ENCODE data around the gene CFAP65. TPM values are rescaled to one million over a fixed set of nuclear protein-coding genes. Genes with fewer than 3 reads are reported as not detected.

The CFAP65 gene
- total RNA-seq, 2 donors from 2014 or later, result 0.05 to 1.6 TPM

GRCh38 chr2:219001100-219001576, 40.2 kb downstream of the CFAP65 start:
- TF ChIP-seq CTCF (IDR thresholded peaks at IDR 0.05), result no peak
- H3K27ac ChIP-seq, result peak overlapping the region; percentile 79
- H3K9ac ChIP-seq (ENCODE audit: low read depth in 2 of 2, low read length in 2 of 2), result peak overlapping the region; percentile 52 to 66
- H3K36me3 ChIP-seq, result no peaks in the 10 kb centered on the region
- H3K4me1 ChIP-seq, result no peaks in the 10 kb centered on the region
- peaks cover 23% of the 10 kb centered on the region for H3K27me3 ChIP-seq
- H3K4me3 ChIP-seq, result peak overlapping the region; percentile 48
- intact Hi-C loops (cut with DNase I), result no loop called here
- DNase-seq, result peak; percentile 30
- H3K9me3 ChIP-seq, result no peaks in the 10 kb centered on the region

DNA sequence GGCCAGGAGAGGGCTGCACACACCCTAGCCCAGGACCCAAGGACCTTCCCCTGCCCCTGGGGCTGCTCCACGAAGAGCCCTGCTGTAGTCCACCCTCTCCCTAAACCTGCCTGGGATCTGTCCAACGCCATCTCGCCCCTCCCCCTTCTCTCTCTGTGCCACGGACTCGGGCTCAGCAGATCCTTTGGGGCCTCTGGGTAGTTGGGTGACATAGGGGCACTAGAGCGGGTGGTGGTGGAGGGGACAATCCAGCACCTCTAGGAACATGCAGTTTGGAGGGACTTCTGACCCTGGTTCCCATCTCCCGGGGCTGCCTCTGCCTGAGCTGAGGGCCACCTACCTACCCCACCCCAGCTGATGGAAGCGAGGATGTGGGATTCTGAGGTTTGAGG, 40.8 kb downstream of the CFAP65 start:
- peak overlapping the region; percentile 52 to 66 for H3K9ac ChIP-seq (ENCODE audit: low read depth in 2 of 2, low read length in 2 of 2)
- no peak for TF ChIP-seq CTCF (IDR thresholded peaks at IDR 0.05)
- peak overlapping the region; percentile 79 for H3K27ac ChIP-seq
- peaks cover 3% of the 10 kb centered on the region for H3K4me1 ChIP-seq
- H3K9me3 ChIP-seq, result no peaks in the 10 kb centered on the region
- H3K27me3 ChIP-seq, result peaks cover 27% of the 10 kb centered on the region
- no peaks in the 10 kb centered on the region for H3K36me3 ChIP-seq
- intact Hi-C loops (cut with DNase I), result no loop called here
- peak; percentile 50 for DNase-seq
- H3K4me3 ChIP-seq, result peak overlapping the region; percentile 48

- H3K4me1 ChIP-seq, result peaks cover 3% of the 10 kb centered on the region
- H3K4me3 ChIP-seq, result peak overlapping the region; percentile 48
- peak overlapping the region; percentile 79 for H3K27ac ChIP-seq
Observed at GRCh38 chr2:218999881-219000568, 41.3 kb downstream of the CFAP65 start.

GRCh38 chr2:218999021-218999880, 42.1 kb downstream of the CFAP65 start:
- Histone ChIP-seq H3K4me3 (no peak overlapping the region), H3K4me1 (peaks cover 3% of the 10 kb centered on the region), H3K36me3 (no peaks in the 10 kb centered on the region), H3K27ac (peak overlapping the region; percentile 47), H3K27me3 (peaks cover 37% of the 10 kb centered on the region), H3K9me3 (no peaks in the 10 kb centered on the region), H3K9ac (ENCODE audit: low read depth in 2 of 2, low read length in 2 of 2) (peak overlapping the region in 1 of 2 donors; percentile 42)
- TF ChIP-seq CTCF (IDR thresholded peaks at IDR 0.05), result no peak
- intact Hi-C loops (cut with DNase I), result no loop called here
- DNase-seq, result no peak

More at GRCh38 chr2:218999881-219000568, 41.3 kb downstream of the CFAP65 start:
- TF ChIP-seq CTCF (IDR thresholded peaks at IDR 0.05), result no peak
- DNase-seq, result peak; percentile 41
- Histone ChIP-seq H3K9ac (ENCODE audit: low read depth in 2 of 2, low read length in 2 of 2) (peak overlapping the region in 1 of 2 donors; percentile 52), H3K36me3 (no peaks in the 10 kb centered on the region), H3K9me3 (no peaks in the 10 kb centered on the region), H3K27me3 (peaks cover 31% of the 10 kb centered on the region)
- intact Hi-C loops (cut with DNase I), result no loop called here

- intact Hi-C loops (cut with DNase I), result no loop called here
- no peak for TF ChIP-seq CTCF (IDR thresholded peaks at IDR 0.05)
- no peaks in the 10 kb centered on the region for H3K36me3 ChIP-seq
Observed at GRCh38 chr2:218998414-218999002, 42.8 kb downstream of the CFAP65 start.

More at GRCh38 chr2:218998414-218999002, 42.8 kb downstream of the CFAP65 start:
- no peak overlapping the region for H3K27ac ChIP-seq
- peaks cover 9% of the 10 kb centered on the region for H3K4me1 ChIP-seq
- H3K27me3 ChIP-seq, result peaks cover 44% of the 10 kb centered on the region
- H3K9me3 ChIP-seq, result no peaks in the 10 kb centered on the region
- DNase-seq, result no peak
- H3K9ac ChIP-seq (ENCODE audit: low read depth in 2 of 2, low read length in 2 of 2), result no peak overlapping the region
- H3K4me3 ChIP-seq, result no peak overlapping the region
